ENCODE data around the gene LMX1A.

The LMX1A gene

DNA sequence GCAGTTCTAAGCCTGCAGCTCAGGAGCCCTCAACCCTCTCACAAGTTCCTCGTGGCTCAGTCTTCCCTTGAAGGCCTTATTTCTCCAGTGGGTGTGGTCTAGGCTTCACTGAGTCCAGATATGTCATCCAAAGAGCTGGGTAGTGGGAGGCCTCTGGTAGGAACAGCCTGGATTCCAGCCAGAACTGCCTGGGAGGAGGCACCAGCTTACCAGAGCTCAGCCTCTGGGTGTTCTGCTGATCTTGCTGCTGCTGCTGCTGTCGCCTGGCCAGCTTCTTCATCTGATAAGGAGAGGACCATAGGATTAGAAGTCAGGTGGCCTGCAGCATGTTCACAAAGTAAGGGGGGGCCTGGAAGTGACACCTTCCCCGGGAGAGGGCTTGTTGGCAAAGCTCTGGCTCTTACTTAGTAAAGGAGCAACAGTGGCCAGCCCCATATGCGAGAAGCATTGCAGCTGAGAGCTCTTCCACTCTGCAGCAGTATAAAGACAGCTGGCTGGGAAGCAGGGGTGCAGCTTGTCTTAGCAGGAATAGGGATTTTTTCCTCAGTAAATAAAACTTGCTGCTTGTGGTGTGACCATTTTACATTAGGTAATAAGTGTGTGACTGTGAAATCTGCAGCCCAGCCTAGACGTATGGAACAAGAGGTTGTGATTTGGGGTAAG, 148.5 kb downstream of the LMX1A start:
- no peak for DNase-seq

DNA sequence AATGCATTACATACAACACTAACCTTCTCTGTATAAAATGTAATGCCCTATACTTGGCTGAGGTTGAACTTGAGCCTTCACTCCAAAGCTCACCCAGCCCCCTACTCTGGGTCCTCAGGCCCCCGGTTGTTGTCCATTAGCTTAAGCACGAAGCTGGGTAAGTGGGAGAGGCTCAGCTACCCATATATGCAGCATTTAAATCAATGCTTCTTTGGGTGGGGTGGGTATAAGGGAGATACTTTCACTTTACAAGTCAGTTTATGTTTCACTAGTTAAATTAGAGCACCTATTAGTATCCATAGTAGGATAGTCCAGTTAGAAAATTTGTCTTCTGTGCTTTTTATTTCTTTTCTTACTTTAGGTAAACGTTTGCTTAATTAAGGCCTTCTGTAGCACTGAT, 151.4 kb downstream of the LMX1A start:
- DNase-seq, result no peak

DNA sequence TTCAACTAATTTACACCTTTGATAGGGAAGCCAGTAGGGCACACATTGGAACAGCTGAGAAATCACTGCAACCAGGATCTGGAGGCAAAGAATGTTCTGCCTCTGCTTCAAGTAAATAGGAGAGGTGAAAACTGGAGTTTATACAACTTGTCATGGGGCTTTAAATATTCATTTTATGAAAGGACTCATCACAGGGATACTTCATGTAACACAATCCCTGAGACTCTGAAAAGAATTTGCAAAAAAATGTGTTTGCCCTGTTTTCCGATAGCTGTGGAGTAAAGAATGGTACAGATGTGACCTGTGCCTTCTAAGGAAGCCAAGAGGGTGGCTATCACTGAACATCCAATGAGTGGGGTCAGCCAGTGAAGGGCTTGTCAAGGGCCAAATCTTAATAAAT, 152.0 kb downstream of the LMX1A start:
- DNase-seq, result no peak

DNA sequence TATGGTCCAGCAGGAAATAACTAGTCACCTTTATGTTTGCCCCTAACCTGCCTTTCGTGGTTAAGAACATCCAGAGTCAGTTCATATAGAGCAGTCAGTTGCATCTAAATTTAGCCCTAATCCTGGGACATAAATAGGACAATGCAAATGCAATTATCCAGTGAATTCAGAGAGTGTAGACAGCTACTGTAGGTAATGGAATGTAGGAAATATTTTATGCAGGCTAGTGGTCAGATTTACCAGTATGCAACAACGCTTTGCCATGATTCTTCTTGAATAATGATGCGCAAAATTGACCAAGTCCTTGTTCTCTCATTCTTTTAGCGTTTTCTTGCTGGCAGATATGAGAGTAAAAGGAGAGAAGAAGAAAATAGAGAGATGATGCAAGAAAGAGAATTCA, 165.4 kb downstream of the LMX1A start:
- DNase-seq, result no peak

DNA sequence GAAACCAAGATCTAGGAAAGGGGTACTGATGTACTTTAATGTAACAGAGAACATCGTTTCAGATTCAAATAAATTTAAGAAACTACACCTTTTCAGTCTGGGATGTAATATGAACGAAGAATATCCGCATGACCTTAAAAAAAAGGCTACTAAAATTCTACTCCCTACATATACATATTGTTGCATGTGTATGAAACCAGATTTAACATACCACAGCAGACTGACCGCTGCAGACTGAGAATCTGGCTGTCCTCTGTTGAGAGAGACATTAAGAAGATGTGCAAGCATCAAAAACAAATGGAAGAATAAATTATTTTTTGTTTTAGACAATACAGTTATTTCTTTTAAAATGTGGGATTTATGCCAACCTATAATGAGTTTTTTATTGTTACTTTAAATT, 166.6 kb downstream of the LMX1A start:
- DNase-seq, result no peak

DNA sequence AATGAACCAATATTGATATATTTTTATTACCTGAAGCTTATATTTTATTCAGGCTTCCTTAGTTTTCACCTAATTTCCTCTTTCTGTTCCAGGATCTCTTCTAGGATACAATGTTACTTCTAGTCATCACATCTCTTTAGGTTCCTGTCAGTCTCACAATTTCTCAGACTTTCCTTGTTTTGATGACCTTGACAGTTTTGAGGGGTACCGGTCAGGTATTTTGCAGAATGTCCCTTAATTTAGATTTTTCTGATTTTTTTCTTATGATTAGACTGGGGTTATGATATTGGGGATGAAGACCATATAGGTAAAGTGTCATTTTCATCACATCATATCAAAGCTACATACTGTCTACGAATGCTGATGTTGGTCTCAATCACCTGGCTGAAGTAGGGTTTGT, 167.5 kb downstream of the LMX1A start:
- no peak for DNase-seq

DNA sequence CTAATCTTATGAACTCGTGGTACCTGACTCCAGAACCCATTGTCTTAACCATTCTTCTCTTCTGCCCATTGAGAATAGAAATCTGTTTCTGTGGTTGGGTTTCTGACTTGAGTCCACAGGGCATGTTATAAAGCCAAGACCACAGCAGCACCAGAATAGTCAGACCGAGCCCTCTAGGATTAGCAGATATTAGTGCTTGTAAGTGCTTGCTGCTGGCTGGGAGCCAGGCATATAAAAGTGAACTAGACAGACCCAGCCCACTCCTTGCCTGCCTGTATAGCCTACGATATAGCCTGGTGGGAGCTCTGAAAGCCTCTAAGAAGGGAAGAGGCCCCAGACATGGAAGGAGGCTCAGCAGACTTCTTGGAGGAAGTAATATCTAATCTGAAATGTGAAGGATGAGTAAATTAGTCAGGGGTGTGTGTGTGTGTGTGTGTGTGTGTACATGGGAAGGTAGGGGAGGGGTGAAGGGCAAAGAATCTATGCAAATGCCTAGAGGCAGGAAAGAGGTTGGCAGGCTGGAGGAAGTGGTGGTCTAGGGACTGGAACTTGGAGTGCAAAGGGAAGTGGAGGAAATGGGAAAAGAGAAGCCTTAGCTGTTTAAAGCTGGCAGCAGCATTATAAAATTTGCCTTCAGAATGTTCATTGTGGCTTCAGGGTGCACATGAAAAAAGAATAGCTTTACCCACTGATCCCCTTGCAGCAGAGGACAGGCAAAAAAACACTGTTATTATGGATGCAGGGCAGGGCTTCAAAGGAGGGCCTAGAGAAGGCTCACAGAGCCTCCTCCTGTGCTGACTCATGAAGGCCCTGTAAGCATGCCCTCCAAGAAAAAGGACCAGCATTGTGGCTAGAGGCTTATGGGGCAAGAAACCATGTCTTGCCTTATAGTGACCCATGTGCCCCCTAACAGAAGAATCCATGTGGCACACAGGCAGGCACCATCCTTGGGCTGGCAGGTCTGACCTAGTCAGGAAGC, 169.2 kb downstream of the LMX1A start:
- no peak for DNase-seq

DNA sequence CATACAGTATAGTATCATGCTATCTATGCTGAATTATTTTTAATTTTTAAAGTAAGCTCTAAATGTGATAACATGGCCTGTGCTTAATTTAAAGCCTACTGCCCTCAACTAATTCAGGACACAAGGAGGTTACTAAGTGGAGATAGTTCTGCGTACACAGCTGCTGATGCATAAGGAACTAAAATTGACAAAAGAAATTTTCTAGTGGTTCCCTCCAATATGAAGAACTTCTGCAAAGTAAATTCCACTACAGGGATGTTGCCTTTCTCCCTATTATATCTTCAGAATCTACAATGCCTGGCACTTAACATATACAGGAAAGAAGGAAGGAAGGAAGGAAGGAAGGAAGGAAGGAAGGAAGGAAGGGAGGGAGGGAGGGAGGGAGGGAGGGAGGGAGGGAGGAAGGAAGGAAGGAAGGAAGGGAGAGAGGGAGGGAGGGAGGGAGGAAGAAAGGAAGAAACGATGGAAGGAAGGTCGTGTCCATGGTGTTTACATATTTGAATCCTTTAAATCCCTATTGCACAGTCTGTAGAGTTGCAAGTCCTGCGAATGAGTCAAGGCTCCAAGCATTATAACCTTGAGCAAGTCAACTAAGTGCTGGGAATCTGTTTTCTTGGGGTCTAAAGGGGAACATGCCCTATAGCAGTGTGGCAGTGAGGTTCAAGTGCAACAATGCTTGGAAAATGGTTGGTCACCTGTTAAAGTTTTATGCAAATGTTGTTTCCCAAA, 171.2 kb downstream of the LMX1A start:
- no peak for DNase-seq

DNA sequence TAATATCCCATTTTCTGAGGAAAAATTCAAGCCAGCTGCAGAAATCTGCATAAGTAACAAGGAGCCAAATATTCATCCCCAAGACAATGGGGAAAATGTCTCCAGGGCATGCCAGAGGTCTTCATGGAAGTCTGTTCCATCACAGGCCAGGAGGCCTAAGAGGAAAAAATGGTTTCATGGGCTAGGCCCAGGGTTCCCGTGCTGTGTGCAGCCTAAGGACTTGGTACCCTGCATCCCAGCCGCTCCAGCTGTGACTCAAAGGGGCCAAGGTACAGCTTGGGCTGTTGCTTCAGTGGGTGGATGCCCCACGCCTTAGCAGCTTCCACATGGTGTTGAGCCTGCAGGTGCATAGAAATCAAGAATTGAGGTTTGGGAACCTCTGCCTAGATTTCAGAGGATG, 173.5 kb downstream of the LMX1A start:
- no peak for DNase-seq

DNA sequence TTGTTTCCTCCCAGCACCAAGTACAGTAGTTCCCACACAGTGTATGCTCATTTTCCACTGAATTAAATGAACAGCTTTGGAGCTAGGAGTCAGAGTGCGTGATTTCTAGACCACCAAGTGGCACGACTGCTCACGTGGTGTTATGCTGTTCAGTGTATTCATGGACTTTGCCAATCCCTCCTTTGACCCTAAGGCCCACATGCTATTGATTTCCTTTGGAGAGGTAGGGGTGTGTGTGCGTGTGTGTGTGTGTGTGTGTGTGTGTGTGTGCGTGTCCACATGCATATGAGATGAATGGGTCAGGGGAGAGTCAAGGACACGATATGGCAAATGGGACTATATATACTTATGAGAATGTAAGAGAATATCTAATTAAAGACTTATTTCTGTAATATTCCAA, 177.2 kb downstream of the LMX1A start:
- DNase-seq, result no peak

DNA sequence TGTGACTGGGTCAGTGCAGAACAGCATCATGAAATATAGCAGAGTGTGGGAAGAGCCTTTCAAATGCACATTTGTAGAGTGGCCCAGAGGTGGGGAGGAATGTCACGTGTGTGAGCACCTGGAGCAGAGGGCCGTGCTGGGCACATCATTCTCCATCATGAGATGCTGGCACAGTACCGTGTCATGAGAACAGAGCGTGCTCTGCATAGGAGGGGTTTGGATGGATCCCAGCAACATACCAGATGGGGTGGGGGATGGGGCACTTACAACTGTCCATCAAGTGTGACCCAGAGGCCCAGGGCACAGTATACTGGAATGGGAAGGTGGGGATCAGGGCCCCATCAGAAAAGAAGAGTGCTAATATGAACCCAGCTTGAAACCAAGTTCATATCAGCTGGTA, 182.0 kb downstream of the LMX1A start:
- no peak for DNase-seq

DNA sequence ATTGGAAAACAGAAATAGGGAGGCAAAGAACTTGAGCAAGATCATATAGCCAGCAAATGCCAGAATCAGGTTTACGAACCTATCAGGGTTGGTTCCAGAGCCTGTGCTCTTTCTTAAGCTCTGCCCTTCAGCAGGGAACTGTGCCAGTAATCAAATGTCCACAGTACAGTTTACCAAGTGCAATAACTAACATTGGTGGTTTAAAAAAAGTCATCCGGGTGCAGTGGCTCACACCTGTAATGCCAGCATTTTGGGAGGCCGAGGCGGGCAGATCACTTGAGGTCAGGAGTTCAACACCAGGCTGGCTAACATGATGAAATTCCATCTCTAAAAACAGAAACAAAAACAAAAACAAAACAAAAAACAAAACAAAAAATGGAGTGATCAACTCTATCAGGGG, 182.7 kb downstream of the LMX1A start:
- no peak for DNase-seq

DNA sequence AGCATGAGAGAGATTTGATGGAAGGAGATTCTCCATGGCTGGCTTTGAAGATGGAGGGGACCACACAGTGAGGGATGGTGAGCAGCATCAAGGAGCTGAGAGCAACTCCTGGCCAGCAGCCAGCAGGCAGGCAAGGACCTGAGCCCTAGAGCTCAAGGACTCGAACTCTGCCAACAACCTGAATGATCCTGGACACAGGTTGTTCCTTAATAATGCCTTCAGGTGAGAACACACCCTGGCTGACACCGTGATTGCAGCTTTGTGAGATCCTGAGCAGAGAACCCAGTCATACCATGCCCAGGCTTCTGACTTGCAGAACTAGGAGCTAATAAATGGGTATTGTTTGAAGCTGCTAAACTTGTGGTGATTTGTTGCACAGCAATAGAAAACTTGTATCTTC, 183.1 kb downstream of the LMX1A start:
- no peak for DNase-seq

DNA sequence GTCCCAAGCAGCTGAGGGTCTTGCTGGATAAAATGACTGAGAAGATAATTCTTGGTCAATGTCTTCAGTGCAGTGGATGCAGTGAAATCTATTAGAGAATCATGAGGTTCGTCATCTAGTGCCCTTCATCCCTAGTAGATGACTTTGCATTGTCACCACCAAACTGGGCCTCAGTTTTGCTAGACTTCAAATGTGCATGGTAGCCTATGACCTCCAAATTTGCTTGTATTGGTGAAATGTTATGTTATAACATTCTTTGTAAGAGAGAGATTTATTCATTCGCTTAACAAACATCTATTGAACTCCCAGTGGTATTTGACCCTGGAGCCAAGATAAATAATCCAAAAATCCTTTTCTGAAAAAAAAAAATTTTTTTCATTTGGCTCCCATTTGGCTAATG, 183.8 kb downstream of the LMX1A start:
- no peak for DNase-seq

DNA sequence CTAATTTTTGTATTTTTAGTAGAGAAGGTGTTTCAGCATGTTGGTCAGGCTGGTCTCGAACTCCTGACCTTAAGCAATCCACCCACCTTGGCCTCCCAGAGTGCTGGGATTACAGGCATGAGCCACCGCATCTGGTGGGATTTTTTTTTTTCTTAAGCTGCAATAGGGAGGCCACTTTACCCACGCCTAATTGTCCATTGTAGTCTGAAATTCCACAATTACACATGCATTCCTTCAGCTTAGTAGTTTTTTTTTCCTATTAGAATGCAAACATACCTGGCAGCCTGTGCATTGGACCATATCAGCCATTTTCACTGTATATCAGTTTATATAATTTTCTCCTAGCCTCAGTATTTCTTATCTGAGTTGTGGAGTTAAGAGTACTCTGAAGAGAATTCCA, 186.8 kb downstream of the LMX1A start:
- DNase-seq, result no peak

DNA sequence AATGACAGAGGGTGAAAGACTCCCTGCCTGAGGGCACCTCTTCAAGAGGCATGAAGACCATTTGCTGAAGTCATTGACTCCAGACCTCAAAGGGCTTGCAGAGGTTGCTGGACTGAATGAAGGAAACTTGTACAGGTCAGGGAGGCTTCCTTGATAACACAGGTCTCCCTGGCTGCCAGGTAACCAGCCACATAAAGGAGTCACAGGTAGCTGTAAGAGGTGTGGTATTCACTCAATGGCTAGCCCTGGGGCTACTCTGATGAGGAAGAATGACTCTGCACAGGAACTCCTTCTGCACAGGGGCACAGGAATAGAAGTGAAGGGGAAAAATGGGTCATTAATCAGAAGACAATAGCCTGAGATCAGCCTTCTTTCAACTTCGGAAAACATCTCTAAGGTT, 187.5 kb downstream of the LMX1A start:
- DNase-seq, result no peak

DNA sequence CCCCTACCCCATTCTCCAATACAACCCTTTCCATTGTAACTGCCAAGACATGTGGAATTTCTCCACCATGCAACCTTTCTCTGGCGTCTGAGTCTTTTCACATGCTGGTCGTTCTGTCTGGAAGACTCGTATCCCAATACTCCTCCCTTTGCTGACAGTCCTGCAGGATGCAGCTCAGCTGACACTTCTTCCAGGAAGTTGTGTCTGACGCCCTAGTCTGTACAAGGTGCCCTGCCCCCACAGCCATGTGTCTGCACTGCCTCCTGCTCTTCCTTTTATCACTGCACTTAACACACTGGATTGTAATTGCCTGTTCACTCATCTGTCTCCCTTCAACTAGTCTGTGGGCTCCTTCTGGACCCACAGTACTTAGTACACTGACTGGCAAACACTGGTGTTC, 188.0 kb downstream of the LMX1A start:
- DNase-seq, result no peak

DNA sequence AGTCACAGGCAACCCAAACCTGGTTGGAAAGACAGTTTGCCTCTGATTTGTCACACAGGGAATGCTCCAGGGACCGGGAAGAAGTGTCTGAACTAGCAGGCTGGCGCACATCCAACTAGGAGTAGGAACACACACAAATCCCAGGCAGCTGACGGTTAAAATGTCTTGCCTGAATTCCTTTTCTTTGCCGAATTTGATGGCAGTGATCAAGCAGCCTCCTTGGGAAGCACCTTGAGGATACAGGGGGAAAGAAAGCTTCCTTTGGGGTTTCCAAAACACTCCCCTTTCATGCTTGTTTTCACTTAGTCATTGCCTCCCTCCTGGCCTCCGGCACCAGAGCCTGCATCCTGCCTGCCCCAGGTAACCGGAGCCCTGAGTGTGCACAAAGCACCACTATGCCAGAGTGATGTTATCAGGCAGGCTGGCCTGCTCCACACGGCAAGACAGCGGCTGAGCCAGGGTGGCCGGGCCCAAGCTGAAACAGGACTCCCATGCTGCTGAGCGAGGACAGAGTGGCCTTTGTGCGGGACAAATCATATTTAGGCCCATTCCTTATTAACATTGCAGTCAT, 193.8 kb downstream of the LMX1A start:
- no peak for DNase-seq

DNA sequence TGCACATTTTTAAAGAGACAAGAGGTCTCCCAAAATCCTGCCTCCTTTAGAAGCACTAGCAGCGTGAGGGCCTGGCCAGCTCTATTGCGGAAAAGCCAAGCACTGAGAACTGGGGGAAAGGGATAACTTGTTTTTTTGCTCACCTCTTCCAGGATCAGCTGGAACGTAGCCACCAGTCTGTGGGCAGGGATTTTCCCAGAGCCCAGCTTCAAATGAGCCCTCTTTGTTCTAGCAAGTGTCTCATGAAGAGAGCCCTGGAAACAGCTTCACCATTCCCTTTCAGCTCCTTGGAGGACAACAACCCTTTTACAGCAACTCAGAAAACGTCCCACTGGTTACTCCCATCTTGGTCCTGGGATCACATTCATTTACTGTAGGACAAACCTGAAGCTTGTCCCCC, 195.4 kb downstream of the LMX1A start:
- no peak for DNase-seq

DNA sequence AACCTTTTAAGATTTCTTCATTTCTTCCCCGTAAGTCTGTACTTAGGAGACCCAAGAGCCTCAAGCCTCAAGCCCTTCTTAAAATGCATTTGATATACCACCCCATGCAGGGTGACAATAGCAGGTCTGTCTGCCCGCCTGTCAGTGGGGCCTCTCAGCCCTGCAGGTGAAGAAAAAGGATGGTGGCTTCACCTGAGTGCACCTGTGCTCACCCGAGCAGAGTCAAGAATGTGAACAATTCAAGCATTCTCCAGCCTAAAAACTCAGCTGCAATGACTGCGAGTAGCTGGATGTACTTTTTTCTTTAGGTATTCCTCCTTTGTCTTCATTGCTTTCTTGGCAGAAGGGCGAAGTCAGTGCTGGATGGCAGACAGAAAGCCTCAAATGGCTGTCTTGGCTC, 203.3 kb downstream of the LMX1A start:
- DNase-seq, result no peak

DNA sequence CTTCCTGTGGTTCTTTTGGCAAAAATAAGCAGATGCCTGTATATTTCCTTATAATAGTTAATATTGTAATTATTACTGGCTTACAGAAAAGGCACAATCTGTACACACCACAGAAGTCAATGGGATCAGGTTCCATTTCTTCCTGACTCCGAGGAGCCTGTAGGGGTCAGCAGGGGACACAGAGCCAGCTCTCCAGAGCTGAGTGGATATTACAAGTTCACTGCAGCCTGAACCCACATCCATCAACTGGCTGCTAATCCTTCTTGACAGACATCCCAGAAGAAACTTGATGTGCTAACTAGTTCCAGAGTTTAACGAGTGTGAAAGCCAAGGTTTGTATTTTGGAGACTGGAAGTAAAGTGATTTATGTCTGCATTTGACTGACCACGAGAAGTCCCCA, 203.8 kb downstream of the LMX1A start:
- no peak for DNase-seq

DNA sequence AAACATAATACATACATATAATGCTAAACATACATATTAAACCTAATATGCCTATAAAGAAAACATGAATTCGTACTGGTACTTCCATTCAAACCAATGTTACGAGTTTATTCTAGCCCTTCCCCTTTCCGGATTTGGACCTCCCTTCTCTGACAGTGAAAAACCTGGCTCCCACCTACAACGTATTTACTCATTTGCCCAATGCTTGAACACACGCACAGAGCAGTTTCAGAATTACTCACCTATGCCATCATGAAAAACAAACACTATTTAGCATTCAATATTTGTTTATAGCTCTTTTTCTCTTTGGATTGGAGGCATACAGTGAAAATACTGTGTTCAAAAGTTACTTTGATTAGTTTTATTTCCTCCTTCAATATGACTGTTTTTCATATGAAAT, 204.4 kb downstream of the LMX1A start:
- no peak for DNase-seq

Measured in RPMI8226 (cell line).